ENCODE measurements around the gene ENPP4.

GRCh38 chr6:46138281-46138680 is 8.5 kb downstream of the ENPP4 start:
- TF ChIP-seq CTCF (conservative IDR thresholded peaks at IDR 0.05; ENCODE audit: low read length) (no peak), EZH2phosphoT487 (IDR thresholded peaks at IDR 0.05; ENCODE audit: borderline replicate concordance, low read depth, low read length) (no peak)
